K562 (cell line): ENCODE results near the gene ARHGAP42. TPM values are rescaled to one million over a fixed set of nuclear protein-coding genes. Genes with fewer than 3 reads are reported as not detected.

Experiments
- ATAC-seq: fragments of 200-7000 bp; cut with Tn5 transposase; 3 replicates; pipeline ENCODE4 v1.9.1; 2020; ENCODE audit warnings: moderate library complexity
- BruUV-seq: library from RNA; stranded (reverse); fragments of 400-500 nt; replicated peaks from 2 replicates; lab custom pipeline; 2021; lab: Mats Ljungman, UMichigan
- CTCF ChIA-PET: fragments of 300-600 bp; formaldehyde crosslinking; extraction: SDS; loops from one replicate; lab custom pipeline; 2021; ENCODE audit warnings: low intra/inter-chr PET ratio; lab: Yijun Ruan, JAX
- POLR2A ChIA-PET: fragments of 300-600, 350-650 bp; sonication (Branson Sonifier 250); formaldehyde crosslinking; extraction: SDS; loops from one replicate; lab custom pipeline; 2021; ENCODE audit warnings: antibody characterized with exemption, inconsistent platforms; lab: Yijun Ruan, JAX
- DNase-seq, 4 experiments: peaks; one replicate each; pipeline versions ENCODE4 v3.0.0 to v3.0.0-alpha.2; 2011 to 2018; ENCODE audit warnings: low spot score in 3 of 4, mixed read lengths in 3 of 4; ENCODE audit errors: extremely low read depth in 1 of 4
- FAIRE-seq: peaks from 2 replicates; lab custom pipeline; 2011; peaks lifted over from hg19 to GRCh38; lab: Jason Lieb, UNC
- H2AFZ ChIP-seq: 2 replicates; pipeline ENCODE4 v1.6.0; 2011; ENCODE audit warnings: low read depth, low read length, control low read depth, inconsistent platforms
- H3K27ac ChIP-seq: fragments of 200-600 bp; 3 replicates; pipeline ENCODE4 v1.8.0; 2011; ENCODE audit warnings: low read depth, mild to moderate bottlenecking, control low read depth, inconsistent platforms, low read length, moderate library complexity, mixed read lengths; ENCODE audit errors: extremely low read depth
- H3K27me3 ChIP-seq, 2 experiments: fragments of 300-600 bp in 1 of 2; 2 replicates in 1 of 2; 3 replicates in 1 of 2; pipeline versions ENCODE4 v1.6.0 to v1.8.0; 2011; ENCODE audit warnings: inconsistent platforms in 2 of 2, low read length in 2 of 2, mild to moderate bottlenecking in 1 of 2, mixed read lengths in 1 of 2, moderate library complexity in 1 of 2; ENCODE audit not compliant: control insufficient read depth in 2 of 2, insufficient read depth in 2 of 2
- H3K36me3 ChIP-seq: fragments of 300-600 bp; 3 replicates; pipeline ENCODE4 v1.8.0; 2011; ENCODE audit warnings: mild to moderate bottlenecking, low read length, inconsistent platforms; ENCODE audit not compliant: control insufficient read depth, insufficient read depth
- H3K4me1 ChIP-seq, 2 experiments: fragments of 200-600 bp in 1 of 2; replicated peaks in 1 of 2; 2 replicates in 1 of 2; 3 replicates in 1 of 2; pipeline versions ENCODE4 v1.5.1 to v1.8.0; 2011; ENCODE audit warnings: inconsistent platforms in 2 of 2, low read length in 2 of 2, mild to moderate bottlenecking in 1 of 2, mixed read lengths in 1 of 2, moderate library complexity in 1 of 2; ENCODE audit not compliant: control insufficient read depth in 2 of 2, insufficient read depth in 2 of 2
- H3K4me2 ChIP-seq: 2 replicates; pipeline ENCODE4 v1.6.1; 2011; ENCODE audit warnings: low read length, control low read depth, inconsistent platforms, mixed read lengths; ENCODE audit not compliant: insufficient read depth
- H3K4me3 ChIP-seq: fragments of 200-600 bp; sonication (generic), shearing (Covaris generic); 2 replicates; pipeline ENCODE4 v1.5.1; 2016; ENCODE audit warnings: control low read depth, inconsistent platforms
- H3K79me2 ChIP-seq: fragments of 200-600 bp; 3 replicates; pipeline ENCODE4 v1.8.0; 2011; ENCODE audit warnings: low read length, inconsistent platforms; ENCODE audit not compliant: control insufficient read depth, insufficient read depth
- H3K9ac ChIP-seq, 2 experiments: 2 replicates each; pipeline versions ENCODE4 v1.6.0 to v1.6.1; 2011; ENCODE audit warnings: low read depth in 2 of 2, low read length in 2 of 2, control low read depth in 1 of 2, inconsistent platforms in 1 of 2, mild to moderate bottlenecking in 1 of 2, mixed read lengths in 1 of 2; ENCODE audit not compliant: insufficient read depth in 1 of 2
- H3K9me1 ChIP-seq: one replicate; pipeline ENCODE4 v1.6.0; 2011; ENCODE audit warnings: inconsistent platforms, mild to moderate bottlenecking, low read length, moderate library complexity; ENCODE audit not compliant: control insufficient read depth, insufficient read depth
- H3K9me3 ChIP-seq: replicated peaks from 2 replicates; pipeline ENCODE4 v1.5.1; 2011; ENCODE audit warnings: low read depth, low read length, inconsistent platforms; ENCODE audit not compliant: control insufficient read depth, insufficient read depth
- H4K20me1 ChIP-seq: replicated peaks from 2 replicates; pipeline ENCODE4 v1.6.1; 2011; ENCODE audit warnings: low read length, inconsistent platforms, mixed read lengths; ENCODE audit not compliant: control insufficient read depth, insufficient read depth
- ARNT ChIP-seq, 2 experiments: fragments of 450-650 bp; IDR thresholded peaks; 2 replicates each; pipeline ENCODE4 v1.6.1; 2016; ENCODE audit warnings: mild to moderate bottlenecking in 1 of 2
- BRF2 ChIP-seq: IDR thresholded peaks from 3 replicates; pipeline ENCODE4 v1.6.1; 2011; ENCODE audit warnings: borderline replicate concordance, mild to moderate bottlenecking; ENCODE audit not compliant: insufficient read length, insufficient read depth
- ELF4 ChIP-seq: fragments of 450-650 bp; formaldehyde crosslinking; IDR thresholded peaks from 2 replicates; pipeline ENCODE4 v1.4.0; 2022; ENCODE audit warnings: missing genetic modification characterization
- HLTF ChIP-seq: fragments of 450-650 bp; IDR thresholded peaks from 2 replicates; pipeline ENCODE4 v1.6.1; 2016
- PRDM10 ChIP-seq: fragments of 450-650 bp; IDR thresholded peaks from 2 replicates; pipeline ENCODE4 v1.6.1; 2018; ENCODE audit not compliant: partially characterized antibody
- PTRF ChIP-seq: fragments of 450-650 bp; IDR thresholded peaks from 2 replicates; pipeline ENCODE4 v1.6.1; 2016; ENCODE audit warnings: mild to moderate bottlenecking, missing genetic modification characterization, missing compliant biosample characterization
- RFX1 ChIP-seq: fragments of 450-650 bp; IDR thresholded peaks from 2 replicates; pipeline ENCODE4 v1.6.1; 2016; ENCODE audit warnings: mild to moderate bottlenecking, moderate library complexity
- RNF2 ChIP-seq: sonication (generic); IDR thresholded peaks from 2 replicates; pipeline ENCODE4 v1.6.1; 2016
- TAF1 ChIP-seq: IDR thresholded peaks from 2 replicates; pipeline ENCODE4 v1.6.1; 2011; ENCODE audit warnings: mild to moderate bottlenecking, low read length, moderate library complexity; ENCODE audit not compliant: insufficient read depth, control insufficient read depth, severe bottlenecking; ENCODE audit errors: extremely low read depth
- TEAD4 ChIP-seq, 2 experiments: sonication (generic) in 1 of 2; formaldehyde crosslinking in 1 of 2; IDR thresholded peaks; 2 replicates each; pipeline versions ENCODE4 v1.6.1 to v1.8.0; 2012 to 2022; ENCODE audit warnings: borderline replicate concordance in 1 of 2, inconsistent platforms in 1 of 2, low read length in 1 of 2, mild to moderate bottlenecking in 1 of 2, missing genetic modification reagents in 1 of 2
- ZFP91 ChIP-seq: sonication (generic); formaldehyde crosslinking; IDR thresholded peaks from 2 replicates; pipeline ENCODE4 v1.8.0; 2022; ENCODE audit warnings: mild to moderate bottlenecking, missing genetic modification reagents
- ZNF764 ChIP-seq: fragments of 250-450 bp; sonication (Bioruptor Pico); IDR thresholded peaks from 2 replicates; pipeline ENCODE4 v1.4.0; 2020; ENCODE audit warnings: low read depth, mild to moderate bottlenecking, moderate library complexity
- in situ Hi-C: fragments of 300-500 bp; cut with MboI; formaldehyde crosslinking; loops from 4 replicates; pipeline ENCODE4 v1.15.0; 2018; ENCODE audit warnings: inconsistent platforms, mixed read lengths
- intact Hi-C: fragments of 100-400 bp; cut with micrococcal nuclease; formaldehyde crosslinking; loops from 2 replicates; pipeline ENCODE4 v1.14.2; 2022
- polyA plus RNA-seq, 8 experiments: library from polyadenylated mRNA; depleted of rRNA in 4 of 8; stranded (reverse) in 5 of 8; unstranded in 3 of 8; fragments of >200 nt; fragmentation: Nextera tagmentation in 2 of 8; fragmentation: Illumina TruSeq in 1 of 8; extraction: Ambion mirVana in 2 of 8; extraction: Trizol in 1 of 8; gene quantifications; 2 replicates each; pipeline versions ENCODE4 v1.2.1 to v1.2.3, GENCODE V29; 2011 to 2014; ENCODE audit warnings: inconsistent platforms in 1 of 8, missing spikeins in 1 of 8
- total RNA-seq, 7 experiments: library from RNA; depleted of rRNA in 6 of 7; stranded (reverse); fragments of >200 nt in 6 of 7; fragmentation: Illumina TruSeq in 2 of 7; extraction: Trizol in 2 of 7; gene quantifications; 2 replicates each; pipeline versions ENCODE4 v1.2.1 to v1.2.3, GENCODE V29; 2011 to 2021; ENCODE audit warnings: low replicate concordance in 1 of 7

ARHGAP42 gene
- total and polyA plus RNA-seq, 9 of the 15 experiments (the other 6 are each of a cell fraction or from before 2014, with no cell fraction given), result 0.95 to 6.1 (median 2.4) TPM

- no peak for TF ChIP-seq PRDM10
- TF ChIP-seq ZNF764 (CRISPR knock-in tag), result no peak
- no peak for TF ChIP-seq TEAD4 (IDR thresholded peaks at IDR 0.05; ENCODE audit: low read length)
- TF ChIP-seq TEAD4 (CRISPR knock-in tag; IDR thresholded peaks at IDR 0.05; ENCODE audit: borderline replicate concordance), result no peak
- TF ChIP-seq BRF2, result no peak
Measured at GRCh38 chr11:100832829-100833228, 145.7 kb downstream of the ARHGAP42 start (continued).

GRCh38 chr11:100833276-100833675 lies 146.2 kb downstream of the ARHGAP42 start:
- Histone ChIP-seq H3K4me3 (no peak overlapping the region), H3K9ac (no peak overlapping the region)
- BruUV-seq, result no TSS peak
- TF ChIP-seq PTRF (tag) (no peak), ZFP91 (CRISPR knock-in tag) (no peak), RNF2 (no peak), HLTF (no peak), ELF4 (no peak), RFX1 (no peak), ARNT (IDR thresholded peaks at IDR 0.05) (no peak), TAF1 (no peak)
- TF ChIP-seq, all 486 proteins: peak for 0
- POLR2A ChIA-PET, result no interaction called here
- ATAC-seq (no peak), FAIRE-seq (no peak), DNase-seq (no peak)
- H3K9me3 ChIP-seq, result no peaks in the 10 kb centered on the region
- H4K20me1 ChIP-seq, result no peaks in the 10 kb centered on the region
- intact Hi-C loops, result no loop called here
- in situ Hi-C loops, result no loop called here
- CTCF ChIA-PET, result no interaction called here
- no peaks in the 10 kb centered on the region for H3K36me3 ChIP-seq
- H2AFZ ChIP-seq, result no peak overlapping the region
- H3K79me2 ChIP-seq, result no peaks in the 10 kb centered on the region
- no peaks in the 10 kb centered on the region; a peak in 1 of 5 replicates for H3K4me1 ChIP-seq
- H3K9me1 ChIP-seq, result no peaks in the 10 kb centered on the region
- H3K27me3 ChIP-seq, result no peaks in the 10 kb centered on the region
- no peak overlapping the region for H3K27ac ChIP-seq
- no peak overlapping the region for H3K4me2 ChIP-seq
